OCI-LY7 (cell line): ENCODE data around the gene DHRS3.

Experiments used
- EZH2phosphoT487 ChIP-seq: fragments of 200-600 bp; sonication (generic); IDR thresholded peaks from 2 replicates; pipeline ENCODE4 v1.6.1; 2018; ENCODE audit warnings: low read depth, borderline replicate concordance, mild to moderate bottlenecking, mixed run types, antibody characterized with exemption, low read length, moderate library complexity, mixed read lengths
- TF ChIP-seq, protein P1 (sequence below): fragments of 200-600 bp; sonication (generic); conservative IDR thresholded peaks from 2 replicates; pipeline ENCODE4 v1.5.1; 2014; ENCODE audit warnings: mild to moderate bottlenecking, antibody characterized with exemption, low read length, moderate library complexity, mixed read lengths

DNA sequence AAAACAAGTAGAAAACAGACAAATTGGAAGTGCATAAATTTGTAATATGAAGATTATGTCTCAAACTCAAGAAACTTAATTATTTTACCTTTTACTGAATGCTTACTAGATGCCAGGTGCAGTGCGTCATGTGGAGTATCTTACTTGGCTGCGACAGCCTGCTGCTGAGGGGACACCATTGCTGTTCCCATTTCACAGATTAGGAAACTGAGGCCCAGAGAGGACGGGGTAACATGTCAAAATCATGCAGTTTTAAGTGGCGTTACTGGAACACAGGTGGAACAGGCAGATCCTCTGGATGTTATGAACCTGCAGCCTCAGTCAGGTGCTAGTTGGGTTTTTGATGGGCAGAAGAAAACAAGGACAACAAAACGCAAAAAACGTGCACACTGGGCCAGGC, 7.3 kb upstream of the DHRS3 start:
- TF ChIP-seq, protein P1, sequence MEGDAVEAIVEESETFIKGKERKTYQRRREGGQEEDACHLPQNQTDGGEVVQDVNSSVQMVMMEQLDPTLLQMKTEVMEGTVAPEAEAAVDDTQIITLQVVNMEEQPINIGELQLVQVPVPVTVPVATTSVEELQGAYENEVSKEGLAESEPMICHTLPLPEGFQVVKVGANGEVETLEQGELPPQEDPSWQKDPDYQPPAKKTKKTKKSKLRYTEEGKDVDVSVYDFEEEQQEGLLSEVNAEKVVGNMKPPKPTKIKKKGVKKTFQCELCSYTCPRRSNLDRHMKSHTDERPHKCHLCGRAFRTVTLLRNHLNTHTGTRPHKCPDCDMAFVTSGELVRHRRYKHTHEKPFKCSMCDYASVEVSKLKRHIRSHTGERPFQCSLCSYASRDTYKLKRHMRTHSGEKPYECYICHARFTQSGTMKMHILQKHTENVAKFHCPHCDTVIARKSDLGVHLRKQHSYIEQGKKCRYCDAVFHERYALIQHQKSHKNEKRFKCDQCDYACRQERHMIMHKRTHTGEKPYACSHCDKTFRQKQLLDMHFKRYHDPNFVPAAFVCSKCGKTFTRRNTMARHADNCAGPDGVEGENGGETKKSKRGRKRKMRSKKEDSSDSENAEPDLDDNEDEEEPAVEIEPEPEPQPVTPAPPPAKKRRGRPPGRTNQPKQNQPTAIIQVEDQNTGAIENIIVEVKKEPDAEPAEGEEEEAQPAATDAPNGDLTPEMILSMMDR: no peak
- TF ChIP-seq EZH2phosphoT487: no peak
